K562 (cell line): ENCODE results near the gene GRIK1. TPM values are rescaled to one million over a fixed set of nuclear protein-coding genes. Genes with fewer than 3 reads are reported as not detected.

Source experiments
- CXXC5 ChIP-seq: fragments of 250-450 bp; sonication (Bioruptor Pico); IDR thresholded peaks from 2 replicates; pipeline ENCODE4 v1.8.0; 2022; ENCODE audit warnings: inconsistent platforms, mild to moderate bottlenecking, moderate library complexity
- DDX20 ChIP-seq: fragments of 450-650 bp; IDR thresholded peaks from 2 replicates; pipeline ENCODE4 v1.6.1; 2016; ENCODE audit warnings: missing genetic modification characterization, low read depth, mild to moderate bottlenecking, missing compliant biosample characterization, moderate library complexity
- E4F1 ChIP-seq: fragments of 250-450 bp; sonication (Bioruptor Pico); IDR thresholded peaks from 2 replicates; pipeline ENCODE4 v1.5.0; 2021; ENCODE audit warnings: mild to moderate bottlenecking, borderline replicate concordance
- EGR1 ChIP-seq: fragments of 450-650 bp; conservative IDR thresholded peaks from 2 replicates; pipeline ENCODE4 v1.6.1; 2017; ENCODE audit warnings: mild to moderate bottlenecking
- EWSR1 ChIP-seq: fragments of 450-650 bp; IDR thresholded peaks from 2 replicates; pipeline ENCODE4 v1.6.1; 2018; ENCODE audit warnings: borderline replicate concordance, mild to moderate bottlenecking, low read depth, moderate library complexity; ENCODE audit not compliant: partially characterized antibody
- FUS ChIP-seq: fragments of 200-400 bp; formaldehyde crosslinking; optimal IDR thresholded peaks from 2 replicates; pipeline ENCODE3; 2017; ENCODE audit warnings: low read depth, low read length
- GATA2 ChIP-seq: sonication (generic); formaldehyde crosslinking; IDR thresholded peaks from 2 replicates; pipeline ENCODE4 v1.4.0; 2020; ENCODE audit warnings: mild to moderate bottlenecking, missing genetic modification reagents
- HMGN3 ChIP-seq: IDR thresholded peaks from 2 replicates; pipeline ENCODE4 v1.6.1; 2011; ENCODE audit warnings: borderline replicate concordance, low read depth, mild to moderate bottlenecking, mixed read lengths, low read length; ENCODE audit not compliant: insufficient read length; ENCODE audit errors: extremely low read depth
- KDM1A ChIP-seq, 2 experiments: fragments of 450-650 bp; IDR thresholded peaks; 2 replicates each; pipeline ENCODE4 v1.6.1; 2016; ENCODE audit warnings: mild to moderate bottlenecking in 2 of 2
- KLF13 ChIP-seq: fragments of 450-650 bp; IDR thresholded peaks from 2 replicates; pipeline ENCODE4 v1.6.1; 2016; ENCODE audit warnings: missing genetic modification characterization, low read depth, mild to moderate bottlenecking, missing compliant biosample characterization, moderate library complexity, borderline replicate concordance
- L3MBTL2 ChIP-seq: fragments of 450-650 bp; IDR thresholded peaks from 2 replicates; pipeline ENCODE4 v1.6.1; 2016; ENCODE audit warnings: mild to moderate bottlenecking, moderate library complexity
- MEIS2 ChIP-seq: fragments of 450-650 bp; IDR thresholded peaks from 2 replicates; pipeline ENCODE4 v1.6.1; 2014; ENCODE audit warnings: mild to moderate bottlenecking; ENCODE audit not compliant: partially characterized antibody
- MXD1 ChIP-seq: fragments of 250-450 bp; sonication (Bioruptor Pico); IDR thresholded peaks from 2 replicates; pipeline ENCODE4 v1.8.0; 2021; ENCODE audit warnings: borderline replicate concordance, mild to moderate bottlenecking, moderate library complexity; ENCODE audit not compliant: poor library complexity, severe bottlenecking
- PPARD ChIP-seq: fragments of 250-450 bp; sonication (Bioruptor Pico); IDR thresholded peaks from 2 replicates; pipeline ENCODE4 v1.8.0; 2022; ENCODE audit warnings: inconsistent platforms, mild to moderate bottlenecking, moderate library complexity
- RBM39 ChIP-seq: fragments of 200-400 bp; formaldehyde crosslinking; optimal IDR thresholded peaks from 2 replicates; pipeline ENCODE3; 2018; ENCODE audit warnings: low read depth, low read length
- SAFB ChIP-seq: fragments of 200-400 bp; formaldehyde crosslinking; IDR thresholded peaks from 2 replicates; pipeline ENCODE4 v1.6.1; 2017; ENCODE audit warnings: low read depth, low read length, borderline replicate concordance
- SMARCA4 ChIP-seq: fragments of 450-650 bp; IDR thresholded peaks from 2 replicates; pipeline ENCODE4 v1.6.1; 2016
- XRCC3 ChIP-seq: fragments of 450-650 bp; IDR thresholded peaks from 2 replicates; pipeline ENCODE4 v1.6.1; 2017; ENCODE audit warnings: mild to moderate bottlenecking, moderate library complexity
- ZFP91 ChIP-seq: sonication (generic); formaldehyde crosslinking; IDR thresholded peaks from 2 replicates; pipeline ENCODE4 v1.8.0; 2022; ENCODE audit warnings: mild to moderate bottlenecking, missing genetic modification reagents
- ZNF12 ChIP-seq: sonication (generic); formaldehyde crosslinking; IDR thresholded peaks from 2 replicates; pipeline ENCODE4 v1.4.0; 2020; ENCODE audit warnings: mild to moderate bottlenecking, missing genetic modification reagents
- ZNF280A ChIP-seq: fragments of 450-650 bp; IDR thresholded peaks from 2 replicates; pipeline ENCODE4 v1.6.1; 2018; ENCODE audit warnings: mild to moderate bottlenecking, low read depth; ENCODE audit not compliant: partially characterized antibody
- ZNF561 ChIP-seq: fragments of 450-650 bp; formaldehyde crosslinking; conservative IDR thresholded peaks from 2 replicates; pipeline ENCODE4 v1.4.0; 2020; ENCODE audit warnings: mild to moderate bottlenecking, moderate library complexity
- ZNF699 ChIP-seq: fragments of 250-450 bp; sonication (Bioruptor Pico); IDR thresholded peaks from 2 replicates; pipeline ENCODE4 v1.8.0; 2021; ENCODE audit warnings: mild to moderate bottlenecking, moderate library complexity; ENCODE audit not compliant: insufficient replicate concordance
- polyA plus RNA-seq, 8 experiments: library from polyadenylated mRNA; depleted of rRNA in 4 of 8; stranded (reverse) in 5 of 8; unstranded in 3 of 8; fragments of >200 nt; fragmentation: Nextera tagmentation in 2 of 8; fragmentation: Illumina TruSeq in 1 of 8; extraction: Ambion mirVana in 2 of 8; extraction: Trizol in 1 of 8; gene quantifications; 2 replicates each; pipeline versions ENCODE4 v1.2.1 to v1.2.3, GENCODE V29; 2011 to 2014; ENCODE audit warnings: inconsistent platforms in 1 of 8, missing spikeins in 1 of 8
- total RNA-seq, 7 experiments: library from RNA; depleted of rRNA in 6 of 7; stranded (reverse); fragments of >200 nt in 6 of 7; fragmentation: Illumina TruSeq in 2 of 7; extraction: Trizol in 2 of 7; gene quantifications; 2 replicates each; pipeline versions ENCODE4 v1.2.1 to v1.2.3, GENCODE V29; 2011 to 2021; ENCODE audit warnings: low replicate concordance in 1 of 7

The GRIK1 gene
- total and polyA plus RNA-seq, 9 of the 15 experiments (the other 6 are each of a cell fraction or from before 2014, with no cell fraction given): 0.17 to 2.8 (median 0.53) TPM

GRCh38 chr21:29658177-29658933 is 281.4 kb downstream of the GRIK1 start (continued):
- TF ChIP-seq ZNF280A (no peak), FUS (no peak), ZNF12 (no peak), ZFP91 (CRISPR knock-in tag) (no peak), KDM1A (IDR thresholded peaks at IDR 0.05) (no peak), HMGN3 (no peak), EWSR1 (no peak), SMARCA4 (no peak), DDX20 (tag) (peak; percentile 21; the same call in 1 of the 2 replicates), MXD1 (CRISPR knock-in tag) (no peak), ZNF561 (CRISPR knock-in tag) (no peak), E4F1 (CRISPR knock-in tag) (no peak), L3MBTL2 (no peak), ZNF699 (CRISPR knock-in tag) (no peak), MEIS2 (peak; percentile 40), RBM39 (no peak), CXXC5 (CRISPR knock-in tag) (peak; percentile 29; the same call in 1 of the 2 replicates), GATA2 (CRISPR knock-in tag) (no peak), XRCC3 (no peak), EGR1 (no peak), SAFB (no peak), PPARD (CRISPR knock-in tag) (no peak), KLF13 (tag) (no peak)
